ENCODE measurements around the gene PPBP. TPM values are rescaled to one million over a fixed set of nuclear protein-coding genes. Genes with fewer than 3 reads are reported as not detected.

PPBP gene
- total and polyA plus RNA-seq, 11 donors, result 0.42 to 1.7 (median 0.58) TPM; not detected in 4

GRCh38 chr4:73974352-73974751 is 13.6 kb downstream of the PPBP start:
- Histone ChIP-seq H3K27ac (no peak overlapping the region), H3K27me3 (no peaks in the 10 kb centered on the region), H3K4me1 (no peaks in the 10 kb centered on the region), H3K36me3 (no peaks in the 10 kb centered on the region), H3K9me3 (peaks cover 0 to 58% (median 28%) of the 10 kb centered on the region in 12 donors), H3K4me3 (no peak overlapping the region)
- intact Hi-C loops (cut with DNase I), result no loop called here
- no peak for DNase-seq
- no peak for ATAC-seq
- no peak for TF ChIP-seq POLR2A (IDR thresholded peaks at IDR 0.05)
- no peak for TF ChIP-seq CTCF (IDR thresholded peaks at IDR 0.05)

- intact Hi-C loops (cut with DNase I), result no loop called here
These were observed 17.0 kb downstream of the PPBP start for GRCh38 chr4:73970945-73971344.

GRCh38 chr4:73970011-73970410 is 18.0 kb downstream of the PPBP start:
- intact Hi-C loops (cut with DNase I), result no loop called here
- H3K9me3 ChIP-seq, result peaks cover 0 to 54% (median 28%) of the 10 kb centered on the region in 12 donors
- H3K4me1 ChIP-seq, result no peaks in the 10 kb centered on the region
- ATAC-seq (no peak), DNase-seq (no peak)
- H3K36me3 ChIP-seq, result no peaks in the 10 kb centered on the region
- WGBS, 4 donors, result 73 to 88% (median 86%) methylated on average over 1 of the region's 1 CpG
- no peak overlapping the region for H3K27ac ChIP-seq
- no peak overlapping the region for H3K4me3 ChIP-seq
- H3K27me3 ChIP-seq, result peaks cover 0 to 29% (median 0%) of the 10 kb centered on the region in 9 donors
- TF ChIP-seq POLR2A (IDR thresholded peaks at IDR 0.05) (no peak), CTCF (IDR thresholded peaks at IDR 0.05) (no peak)

More at GRCh38 chr4:73970945-73971344, 17.0 kb downstream of the PPBP start:
- Histone ChIP-seq H3K9me3 (peaks cover 0 to 58% (median 28%) of the 10 kb centered on the region in 12 donors), H3K27ac (no peak overlapping the region), H3K27me3 (peaks cover 0 to 21% (median 0%) of the 10 kb centered on the region in 9 donors), H3K4me3 (no peak overlapping the region), H3K4me1 (no peaks in the 10 kb centered on the region), H3K36me3 (no peaks in the 10 kb centered on the region)
- ATAC-seq, result no peak
- TF ChIP-seq CTCF (IDR thresholded peaks at IDR 0.05), result no peak
- no peak for TF ChIP-seq POLR2A (IDR thresholded peaks at IDR 0.05)
- DNase-seq, result no peak

- Histone ChIP-seq H3K27ac (no peak overlapping the region), H3K4me1 (no peaks in the 10 kb centered on the region), H3K4me3 (no peak overlapping the region), H3K36me3 (no peaks in the 10 kb centered on the region), H3K9me3 (peaks cover 0 to 33% (median 18%) of the 10 kb centered on the region in 12 donors), H3K27me3 (peaks cover 0 to 29% (median 0%) of the 10 kb centered on the region in 9 donors)
- ATAC-seq (no peak), DNase-seq (no peak)
- intact Hi-C loops (cut with DNase I), result no loop called here
- TF ChIP-seq CTCF (IDR thresholded peaks at IDR 0.05), result no peak
- TF ChIP-seq POLR2A (IDR thresholded peaks at IDR 0.05), result no peak
These were observed 20.1 kb downstream of the PPBP start for GRCh38 chr4:73967866-73968265.
